ENCODE measurements around the gene TEAD2.

Gene TEAD2

GRCh38 chr19:49371184-49371583 lies 9.0 kb upstream of the TEAD2 start:
- FAIRE-seq (no peak), DNase-seq (ENCODE audit: insufficient read length, low spot score) (no peak)
- TF ChIP-seq POLR2A (IDR thresholded peaks at IDR 0.05; ENCODE audit: low read depth, low read length) = no peak

- DNase-seq (ENCODE audit: insufficient read length, low spot score) (no peak), FAIRE-seq (no peak)
These were observed 6.6 kb upstream of the TEAD2 start for GRCh38 chr19:49368711-49369358.

GRCh38 chr19:49366110-49366509 lies 3.9 kb upstream of the TEAD2 start:
- FAIRE-seq = no peak
- no peak for TF ChIP-seq POLR2A (IDR thresholded peaks at IDR 0.05; ENCODE audit: low read depth, low read length)

More at GRCh38 chr19:49368711-49369358, 6.6 kb upstream of the TEAD2 start:
- TF ChIP-seq POLR2A (IDR thresholded peaks at IDR 0.05; ENCODE audit: low read depth, low read length) = no peak

GRCh38 chr19:49364083-49364737 lies 2.0 kb upstream of the TEAD2 start:
- DNase-seq (ENCODE audit: insufficient read length, low spot score) (no peak), FAIRE-seq (no peak)
- no peak for TF ChIP-seq POLR2A (IDR thresholded peaks at IDR 0.05; ENCODE audit: low read depth, low read length)

More at GRCh38 chr19:49366110-49366509, 3.9 kb upstream of the TEAD2 start:
- no peak for DNase-seq (ENCODE audit: insufficient read length, low spot score)

GRCh38 chr19:49363268-49364082 lies 1.3 kb upstream of the TEAD2 start, which contains the start of gene DKKL1:
Gene DKKL1, plus strand, starts transcription at chr19:49363877. Its CDS starts 122 bp downstream, at chr19:49363999.
- DNase-seq (ENCODE audit: insufficient read length, low spot score) (peak; percentile 96), FAIRE-seq (peak; percentile 94)
- no peak for TF ChIP-seq POLR2A (IDR thresholded peaks at IDR 0.05; ENCODE audit: low read depth, low read length)

- no peak for FAIRE-seq
- peak; percentile 39 for DNase-seq (ENCODE audit: insufficient read length, low spot score)
- TF ChIP-seq POLR2A (IDR thresholded peaks at IDR 0.05; ENCODE audit: low read depth, low read length) = no peak
These were observed 682 bp upstream of the TEAD2 start for GRCh38 chr19:49362929-49363267.

GRCh38 chr19:49361438-49362047 lies 673 bp downstream of the TEAD2 start:
- TF ChIP-seq POLR2A (IDR thresholded peaks at IDR 0.05; ENCODE audit: low read depth, low read length) = no peak
- DNase-seq (ENCODE audit: insufficient read length, low spot score) = peak; percentile 73
- FAIRE-seq = no peak

- FAIRE-seq (no peak), DNase-seq (ENCODE audit: insufficient read length, low spot score) (no peak)
- TF ChIP-seq POLR2A (IDR thresholded peaks at IDR 0.05; ENCODE audit: low read depth, low read length) = no peak
These were observed 2.1 kb downstream of the TEAD2 start for GRCh38 chr19:49359851-49360820.

GRCh38 chr19:49357186-49357585 lies 5.0 kb downstream of the TEAD2 start:
- DNase-seq (ENCODE audit: insufficient read length, low spot score) (no peak), FAIRE-seq (no peak)
- no peak for TF ChIP-seq POLR2A (IDR thresholded peaks at IDR 0.05; ENCODE audit: low read depth, low read length)

- FAIRE-seq (no peak), DNase-seq (ENCODE audit: insufficient read length, low spot score) (no peak)
These were observed 5.8 kb downstream of the TEAD2 start for GRCh38 chr19:49356382-49356781.

GRCh38 chr19:49355909-49356353 lies 6.3 kb downstream of the TEAD2 start:
- DNase-seq (ENCODE audit: insufficient read length, low spot score) (no peak), FAIRE-seq (no peak)
- TF ChIP-seq POLR2A (IDR thresholded peaks at IDR 0.05; ENCODE audit: low read depth, low read length) = no peak

More at GRCh38 chr19:49356382-49356781, 5.8 kb downstream of the TEAD2 start:
- no peak for TF ChIP-seq POLR2A (IDR thresholded peaks at IDR 0.05; ENCODE audit: low read depth, low read length)

GRCh38 chr19:49349567-49349966 lies 12.6 kb downstream of the TEAD2 start:
- TF ChIP-seq POLR2A (IDR thresholded peaks at IDR 0.05; ENCODE audit: low read depth, low read length) = no peak
- FAIRE-seq (no peak), DNase-seq (ENCODE audit: insufficient read length, low spot score) (no peak)

Measured in H54 (cell line).